RCC 7860 (cell line): ENCODE measurements around the gene IL1R1.

Experiments used
- DNase-seq: peaks from one replicate; pipeline ENCODE4 v3.0.0-alpha.2; 2015; ENCODE audit warnings: low spot score
- FAIRE-seq: peaks from 2 replicates; lab custom pipeline; 2012; peaks lifted over from hg19 to GRCh38; lab: Jason Lieb, UNC

Gene IL1R1

GRCh38 chr2:102137138-102137537 is 5.4 kb upstream of the IL1R1 start:
- FAIRE-seq (no peak), DNase-seq (no peak)

DNA sequence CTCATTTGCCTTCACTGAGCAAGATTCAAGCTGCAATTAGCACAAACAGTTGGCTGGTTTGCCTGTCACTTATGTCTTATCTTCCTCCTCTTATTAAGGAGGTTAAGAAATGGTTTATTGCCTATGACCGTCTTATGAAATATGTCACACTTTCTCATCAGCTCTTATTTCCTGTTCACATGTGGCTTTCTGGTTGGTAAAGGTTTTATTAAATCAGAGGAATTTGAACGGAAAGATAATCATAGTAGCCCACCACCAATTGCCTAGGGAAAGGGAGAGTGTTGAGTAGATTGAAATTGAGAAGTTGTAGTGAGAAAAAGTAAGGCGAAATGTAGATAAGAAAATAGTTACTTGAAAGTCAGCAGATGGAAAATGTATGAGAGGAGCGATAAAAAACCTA is 4.2 kb upstream of the IL1R1 start:
- DNase-seq (no peak), FAIRE-seq (no peak)

GRCh38 chr2:102139851-102140250 is 2.7 kb upstream of the IL1R1 start:
- no peak for DNase-seq
- FAIRE-seq, result no peak

- no peak for FAIRE-seq
- no peak for DNase-seq
These were observed 2.2 kb upstream of the IL1R1 start for GRCh38 chr2:102140377-102140776.

DNA sequence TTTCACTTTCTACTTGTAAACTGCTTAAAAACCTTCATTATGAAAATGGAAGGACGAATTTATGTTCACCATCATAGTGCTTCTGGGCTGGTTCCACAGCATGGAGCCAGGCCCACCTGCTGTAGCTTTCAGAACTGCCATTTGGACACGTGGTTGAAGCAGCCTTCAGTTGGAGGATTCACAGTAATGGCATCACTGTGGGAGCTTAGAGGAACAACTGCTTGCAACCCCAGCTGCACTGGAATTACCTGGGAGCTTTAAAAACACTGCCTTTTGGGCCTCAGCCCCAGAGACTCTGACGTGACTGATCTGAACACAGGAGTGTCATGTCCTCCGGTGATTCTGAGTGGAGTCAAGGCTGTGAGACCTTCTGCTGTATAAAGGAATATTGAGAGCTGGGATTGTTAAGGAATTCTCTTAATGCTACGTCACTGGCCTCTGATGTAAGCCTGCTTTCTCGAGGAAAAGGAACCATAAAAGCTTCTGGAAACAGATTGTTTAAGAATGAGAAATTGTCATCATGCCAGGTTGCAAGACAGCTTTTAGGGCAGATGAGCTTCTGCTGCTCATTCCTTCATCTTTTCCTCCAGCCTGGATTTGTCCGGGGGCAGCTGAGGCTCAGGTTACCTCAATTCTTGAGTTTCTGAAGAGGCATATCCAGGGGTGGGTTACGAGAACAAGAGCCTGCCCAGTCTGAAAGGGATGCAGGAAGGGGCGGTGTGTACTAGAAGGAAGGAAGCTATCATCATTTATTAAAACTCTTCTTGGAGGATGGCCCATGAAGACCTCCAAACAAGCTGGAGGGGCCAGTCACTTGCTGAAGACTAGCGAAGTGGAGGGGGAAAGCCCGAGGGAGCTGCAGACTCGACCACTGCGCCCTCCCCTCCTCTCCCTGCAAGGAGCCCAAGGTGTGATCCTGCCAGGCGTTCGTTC is 1.3 kb upstream of the IL1R1 start:
- no peak for DNase-seq
- no peak for FAIRE-seq

DNA sequence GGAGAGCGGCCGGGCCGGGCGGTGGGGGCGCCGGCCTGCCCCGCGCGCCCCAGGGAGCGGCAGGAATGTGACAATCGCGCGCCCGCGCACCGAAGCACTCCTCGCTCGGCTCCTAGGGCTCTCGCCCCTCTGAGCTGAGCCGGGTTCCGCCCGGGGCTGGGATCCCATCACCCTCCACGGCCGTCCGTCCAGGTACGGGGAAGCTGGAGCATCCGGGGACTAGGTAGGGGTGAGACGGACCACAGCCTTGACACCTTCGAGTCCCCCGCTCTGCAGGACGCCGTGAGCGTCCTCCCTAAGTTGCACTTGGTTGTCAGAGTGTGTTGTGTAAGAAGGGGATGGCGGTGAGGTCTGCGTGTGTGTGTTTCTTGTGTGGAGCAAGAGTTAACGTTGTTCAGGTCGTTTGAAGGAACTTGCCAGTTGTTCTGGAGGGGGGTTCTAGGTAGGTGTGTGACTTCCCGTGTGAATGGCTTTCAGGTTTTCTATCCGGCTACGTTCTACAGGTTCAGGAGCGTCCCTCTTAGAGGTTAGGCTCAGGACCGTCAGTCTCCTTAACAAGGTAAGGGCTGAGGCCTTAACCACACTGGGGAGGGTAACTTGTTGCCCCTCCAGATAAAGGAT is 393 bp downstream of the IL1R1 start:
- FAIRE-seq (no peak), DNase-seq (no peak)

DNA sequence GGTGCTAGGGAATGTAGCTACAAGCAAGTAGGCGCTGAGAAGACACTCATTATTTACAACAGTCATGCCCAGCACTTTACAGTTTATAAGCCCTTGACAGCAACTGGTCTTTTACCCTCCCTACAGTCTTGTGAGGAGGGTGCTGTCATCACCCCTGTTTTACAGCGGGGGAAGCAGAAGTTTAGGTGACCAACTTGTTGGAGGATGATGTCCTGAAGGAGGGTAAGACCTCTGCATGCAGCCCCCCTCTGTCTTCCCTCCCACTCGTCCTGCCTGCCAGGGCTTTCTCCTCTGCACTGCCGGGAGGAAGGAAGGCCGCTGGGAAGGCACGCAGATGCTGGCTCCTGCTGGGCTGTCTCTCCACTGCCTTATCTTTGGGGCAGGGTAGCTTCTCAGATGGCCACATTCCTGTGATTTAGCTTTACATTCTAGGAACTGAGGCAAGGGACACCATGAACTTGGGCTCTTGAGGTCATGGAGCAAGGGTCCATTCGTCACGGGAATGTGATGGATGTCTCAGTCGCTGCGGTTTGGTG is 972 bp downstream of the IL1R1 start:
- no peak for DNase-seq
- no peak for FAIRE-seq

DNA sequence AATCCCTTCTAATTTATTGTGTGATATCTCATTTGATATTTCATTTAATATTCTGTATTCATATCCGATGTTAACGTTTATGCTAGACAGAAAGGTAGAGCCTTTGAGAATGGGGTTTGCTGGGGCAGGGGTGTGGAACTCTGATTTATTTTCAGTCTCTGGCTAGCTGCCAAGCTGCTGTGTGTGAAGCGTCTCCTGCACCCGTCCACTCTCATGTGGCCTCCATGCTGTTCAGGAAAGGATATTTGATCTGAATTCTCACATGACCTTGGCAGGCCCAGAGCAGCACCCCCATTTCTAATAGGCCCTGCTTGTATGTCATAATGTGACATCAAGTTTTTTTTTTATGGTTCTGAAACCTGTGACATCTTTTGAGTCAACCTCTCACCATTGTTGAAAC is 1.6 kb downstream of the IL1R1 start:
- FAIRE-seq (no peak), DNase-seq (no peak)

DNA sequence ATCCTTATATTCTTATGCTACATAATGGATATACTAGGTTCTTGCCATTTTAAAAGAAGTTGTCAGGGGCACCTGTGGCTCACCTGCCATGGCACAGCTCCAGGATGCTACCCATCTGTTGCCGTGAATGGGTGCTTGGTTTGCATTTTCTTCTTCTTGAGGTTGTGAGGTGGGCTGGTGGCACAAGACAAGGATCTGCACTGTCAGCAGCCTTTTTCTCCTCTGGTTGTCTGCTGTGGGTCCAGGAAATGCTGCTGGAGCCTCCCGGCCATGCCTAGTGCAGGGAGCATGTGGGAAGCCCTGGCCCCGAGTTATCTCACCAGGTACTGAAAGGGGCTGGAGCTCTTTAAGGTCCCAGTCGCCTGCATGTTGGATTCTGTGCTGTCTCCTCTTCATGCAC is 2.6 kb downstream of the IL1R1 start:
- DNase-seq (no peak), FAIRE-seq (no peak)

DNA sequence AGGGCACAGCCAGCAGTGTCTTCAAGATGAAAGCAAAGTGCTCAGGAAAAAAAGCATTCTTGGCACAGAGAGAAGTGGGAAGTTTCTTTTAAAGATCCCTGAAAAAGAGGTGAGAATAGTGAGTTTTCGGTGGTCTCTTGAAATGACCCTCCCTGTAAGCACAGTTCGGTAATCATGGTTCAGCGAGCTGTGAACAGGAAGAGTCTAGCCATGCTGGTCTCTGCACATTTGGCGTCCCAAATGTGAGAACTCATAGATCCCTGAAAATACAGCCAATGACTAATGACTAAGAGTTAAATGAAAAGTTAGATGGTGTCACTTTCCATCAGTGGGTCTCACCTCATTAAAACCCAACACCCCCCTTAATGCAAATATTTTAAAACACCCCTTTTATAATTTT is 3.4 kb downstream of the IL1R1 start:
- no peak for DNase-seq
- no peak for FAIRE-seq

DNA sequence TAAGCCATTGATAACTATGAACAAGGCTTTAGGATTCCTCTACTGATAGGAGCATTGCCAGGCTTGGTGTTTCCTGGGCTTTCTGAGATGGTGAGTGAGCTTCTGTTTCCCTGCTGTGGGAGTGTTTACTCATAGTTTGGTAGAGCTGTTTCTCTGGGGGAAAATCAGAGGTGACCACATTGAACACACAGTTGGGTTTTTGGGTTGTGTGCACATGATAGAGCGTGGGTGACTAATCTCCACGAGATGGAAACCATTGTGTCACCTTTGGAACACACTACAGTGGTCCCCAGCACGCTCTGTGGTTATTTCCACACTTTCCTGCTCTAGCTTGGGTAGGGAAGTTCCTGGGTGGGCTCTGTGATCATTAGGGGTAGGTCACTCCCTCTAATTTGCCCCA is 5.4 kb downstream of the IL1R1 start:
- FAIRE-seq, result peak; percentile 83
- DNase-seq, result peak; percentile 74

- DNase-seq, result no peak
- no peak for FAIRE-seq
These were observed 6.7 kb downstream of the IL1R1 start for GRCh38 chr2:102149243-102149642.

DNA sequence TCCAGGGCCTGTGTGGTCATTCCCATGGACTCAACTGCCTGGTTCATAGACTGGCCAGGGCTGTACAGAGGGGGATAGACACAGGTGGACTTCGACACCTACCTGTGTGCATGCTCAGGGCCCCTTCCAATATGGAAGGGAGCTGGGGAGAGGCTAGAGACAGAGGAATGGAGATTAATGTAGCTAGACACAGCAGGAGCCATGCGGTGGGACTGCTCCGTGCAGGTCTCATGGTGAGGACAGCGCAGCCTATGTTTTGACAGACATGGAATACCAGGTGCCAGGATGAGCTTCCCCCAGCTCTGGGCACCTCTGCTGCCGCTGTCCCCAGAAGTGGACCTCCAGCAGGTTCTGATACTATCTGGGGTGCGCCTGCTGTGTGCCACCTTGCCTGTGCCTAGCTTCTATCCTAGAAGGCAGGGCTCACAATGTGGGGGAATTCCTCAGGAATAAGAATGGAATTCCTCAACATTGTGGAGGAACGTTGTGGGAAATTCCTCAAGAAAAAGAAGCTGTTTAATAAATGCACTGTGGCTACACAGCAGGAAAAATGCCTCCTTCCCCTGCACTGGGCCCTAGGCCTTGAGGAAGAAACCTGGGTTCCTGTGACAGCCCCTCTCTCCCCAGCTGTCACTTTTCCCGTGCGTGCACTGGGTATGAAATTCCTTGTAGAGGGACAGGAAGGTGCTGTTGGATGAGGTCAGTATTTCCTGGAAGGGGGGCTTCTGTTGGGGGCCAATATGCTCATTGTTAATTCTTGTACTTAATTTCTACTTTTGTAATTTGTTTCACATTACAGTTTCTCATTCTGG is 7.3 kb downstream of the IL1R1 start:
- FAIRE-seq, result no peak

DNA sequence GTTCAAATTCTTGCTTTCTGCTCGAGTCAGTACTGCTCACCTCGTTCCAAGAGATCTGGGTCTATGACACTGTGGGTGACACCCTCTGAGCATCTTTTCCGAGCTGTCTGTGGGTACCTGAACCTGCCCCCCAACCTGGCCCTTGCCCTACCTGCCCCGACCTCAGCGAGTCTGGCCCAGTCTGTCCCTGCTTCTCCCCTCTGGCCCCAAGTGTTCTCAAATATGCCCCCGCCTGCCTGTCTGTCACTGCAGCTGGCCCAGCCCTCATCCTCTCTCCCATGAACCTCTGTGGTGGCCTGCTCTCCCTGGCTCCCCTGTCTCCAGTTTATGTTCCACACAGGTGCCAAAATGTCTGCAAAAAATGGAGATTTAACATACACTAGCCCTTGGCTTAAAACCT is 11.8 kb downstream of the IL1R1 start:
- FAIRE-seq (no peak), DNase-seq (no peak)

More for the DNA sequence above, 7.3 kb downstream of the IL1R1 start:
- DNase-seq, result no peak

GRCh38 chr2:102154946-102155702 is 12.6 kb downstream of the IL1R1 start:
- DNase-seq (no peak), FAIRE-seq (no peak)

GRCh38 chr2:102155703-102156515 is 13.4 kb downstream of the IL1R1 start:
- no peak for DNase-seq
- FAIRE-seq, result no peak

GRCh38 chr2:102158011-102158755 is 15.6 kb downstream of the IL1R1 start:
- no peak for DNase-seq
- FAIRE-seq, result no peak

GRCh38 chr2:102159295-102159694 is 16.7 kb downstream of the IL1R1 start:
- DNase-seq, result peak; percentile 22
- FAIRE-seq, result no peak
